ENCODE data around the gene MAP4K5. TPM values are rescaled to one million over a fixed set of nuclear protein-coding genes. Genes with fewer than 3 reads are reported as not detected.

Gene MAP4K5
- total RNA-seq, 2 experiments from 2014 or later: 26.2 to 28.1 TPM

GRCh38 chr14:50397390-50398188, 134.8 kb downstream of the MAP4K5 start:
- DNase-seq: no peak
- Mint-ChIP-seq H3K4me1 (ENCODE audit: low read depth) (peaks cover 10% of the 10 kb centered on the region), H3K4me3 (peak overlapping the region; percentile 71), H3K36me3 (ENCODE audit: low read depth) (peaks cover 2% of the 10 kb centered on the region), H3K27ac (no peak overlapping the region), H3K9me3 (no peaks in the 10 kb centered on the region), H3K27me3 (peaks cover 5% of the 10 kb centered on the region)
- ChIA-PET POLR2A (interaction anchor here (1.1 to 2.5 kb wide), 4 partner anchors 12 to 53 kb away, joined by 3 to 7 read pairs (median 3); no protein-coding TSS in a partner anchor), CTCF (interaction anchor here (1.1 to 2.5 kb wide), 3 partner anchors 54 to 77 kb away, joined by 4 to 14 read pairs (median 4); no protein-coding TSS in a partner anchor)
- no peak for TF ChIP-seq CTCF (IDR thresholded peaks at IDR 0.05)
- intact Hi-C loops (cut with micrococcal nuclease): no loop called here
- no peak for ATAC-seq

- CTCF ChIA-PET: interaction anchor here (1.0 to 2.5 kb wide), 4 partner anchors 53 to 76 kb away, joined by 3 to 14 read pairs (median 4); no protein-coding TSS in a partner anchor
- ATAC-seq (peak; percentile 74), DNase-seq (peak; percentile 53)
- TF ChIP-seq CTCF (IDR thresholded peaks at IDR 0.05): no peak
- Mint-ChIP-seq H3K4me1 (ENCODE audit: low read depth) (peaks cover 10% of the 10 kb centered on the region), H3K27ac (peak within 1 kb of the TSS; percentile 74), H3K4me3 (peak within 1 kb of the TSS; percentile 80), H3K36me3 (ENCODE audit: low read depth) (peaks cover 2% of the 10 kb centered on the region), H3K9me3 (no peaks in the 10 kb centered on the region), H3K27me3 (peaks cover 5% of the 10 kb centered on the region)
- POLR2A ChIA-PET: interaction anchor here (0.5 to 2.5 kb wide), 7 partner anchors 13 to 816 kb away, joined by 3 to 7 read pairs (median 3); no protein-coding TSS in a partner anchor
- intact Hi-C loops (cut with micrococcal nuclease): no loop called here
Observed at GRCh38 chr14:50396631-50397389, 135.6 kb downstream of the MAP4K5 start, which contains the start of gene CDKL1. TSS of gene CDKL1 (minus strand) at chr14:50396881. CDS start at chr14:50395868, 1,013 bp downstream.

- no peak overlapping the region for H3K27ac Mint-ChIP-seq
- CTCF ChIA-PET: interaction anchor here (1.3 kb wide), 1 partner anchor 30 kb away, joined by 3 read pairs; no protein-coding TSS in a partner anchor
- POLR2A ChIA-PET: interaction anchor here (1.9 kb wide), 1 partner anchor 33 kb away, joined by 5 read pairs; no protein-coding TSS in a partner anchor
- DNase-seq (no peak), ATAC-seq (no peak)
- peaks cover 5% of the 10 kb centered on the region for H3K27me3 Mint-ChIP-seq
- peak overlapping the region; percentile 80 for H3K4me3 Mint-ChIP-seq
- H3K36me3 Mint-ChIP-seq (ENCODE audit: low read depth): peaks cover 2% of the 10 kb centered on the region
- TF ChIP-seq CTCF (IDR thresholded peaks at IDR 0.05): no peak
- intact Hi-C loops (cut with micrococcal nuclease): no loop called here
- H3K9me3 Mint-ChIP-seq: no peaks in the 10 kb centered on the region
- peaks cover 10% of the 10 kb centered on the region for H3K4me1 Mint-ChIP-seq (ENCODE audit: low read depth)
Observed at GRCh38 chr14:50395448-50395847, 136.9 kb downstream of the MAP4K5 start.

GRCh38 chr14:50394713-50395112, 137.7 kb downstream of the MAP4K5 start:
- no peak overlapping the region for H3K4me3 Mint-ChIP-seq
- no peak for TF ChIP-seq CTCF (IDR thresholded peaks at IDR 0.05)
- no peak for ATAC-seq

More at GRCh38 chr14:50394713-50395112, 137.7 kb downstream of the MAP4K5 start:
- no peak overlapping the region for H3K27ac Mint-ChIP-seq
- intact Hi-C loops (cut with micrococcal nuclease): no loop called here
- H3K36me3 Mint-ChIP-seq (ENCODE audit: low read depth): peaks cover 2% of the 10 kb centered on the region
- peaks cover 5% of the 10 kb centered on the region for H3K27me3 Mint-ChIP-seq
- CTCF ChIA-PET: interaction anchor here (1.3 kb wide), 1 partner anchor 30 kb away, joined by 3 read pairs; no protein-coding TSS in a partner anchor
- peaks cover 10% of the 10 kb centered on the region for H3K4me1 Mint-ChIP-seq (ENCODE audit: low read depth)
- POLR2A ChIA-PET: no interaction called here
- no peak for DNase-seq
- no peaks in the 10 kb centered on the region for H3K9me3 Mint-ChIP-seq
